Psoas muscle (tissue), 8 donors: ENCODE data around the gene LRP1-AS. TPM values are rescaled to one million over a fixed set of nuclear protein-coding genes. Genes with fewer than 3 reads are reported as not detected.
A peak's percentile ranks its signal among the peaks of the same experiment; 100 is the strongest.

Experiments used
- ATAC-seq, 4 donors: fragments of 200-7000 bp; cut with Tn5 transposase; one replicate each; pipeline ENCODE4 v1.9.1; 2020; ENCODE audit warnings: moderate library complexity in 3 of 4, mild to moderate bottlenecking in 2 of 4
- DNase-seq, 2 donors: peaks; one replicate each; pipeline ENCODE4 v3.0.0-alpha.2; 2020
- H3K27ac ChIP-seq: fragments of 200-600 bp; one replicate; pipeline ENCODE4 v1.8.0; 2022
- H3K27me3 ChIP-seq, 3 donors: fragments of 200-600 bp in 1 of 3; one replicate each; pipeline versions ENCODE4 v1.6.1 to v1.8.0; 2013 to 2022; ENCODE audit warnings: low read length in 2 of 3, mild to moderate bottlenecking in 2 of 3, moderate library complexity in 1 of 3; ENCODE audit not compliant: insufficient read depth in 3 of 3
- H3K36me3 ChIP-seq, 2 donors: fragments of 200-600 bp in 1 of 2; one replicate each; pipeline versions ENCODE4 v1.6.1 to v1.8.0; 2013 to 2022; ENCODE audit warnings: low read depth in 1 of 2, mild to moderate bottlenecking in 1 of 2, moderate library complexity in 1 of 2; ENCODE audit not compliant: insufficient read depth in 1 of 2
- H3K4me1 ChIP-seq: fragments of 200-600 bp; one replicate; pipeline ENCODE4 v1.8.0; 2022
- H3K4me3 ChIP-seq: fragments of 200-600 bp; one replicate; pipeline ENCODE4 v1.8.0; 2022; ENCODE audit warnings: mild to moderate bottlenecking
- H3K9me3 ChIP-seq: fragments of 200-600 bp; one replicate; pipeline ENCODE4 v1.8.0; 2022
- WGBS, 3 donors: extraction: QIAGEN DNeasy Blood & Tissue Kit; methylation state at CpG; one replicate each; pipeline versions ENCODE4 v1.1.6 to v1.1.7; 2013; 5-methylcytosine and 5-hydroxymethylcytosine counted together
- intact Hi-C, 2 donors: fragments of 100-400 bp; cut with DNase I; formaldehyde crosslinking; loops; one replicate each; pipeline versions ENCODE4 v1.11.0 to v1.14.2; 2022
- polyA plus RNA-seq, 3 donors: library from polyadenylated mRNA; stranded (reverse); fragments of 200-250 nt; gene quantifications; one replicate each; pipeline ENCODE4 v1.2.3, GENCODE V29; 2013
- total RNA-seq, 4 donors: library from RNA; stranded (reverse); fragmentation: NEBNext Ultra II Directional in 2 of 4; extraction: Animal tissue kit (Norgen Biotek cat#: 25700) in 2 of 4; gene quantifications; one replicate each; pipeline versions ENCODE4 v1.2.1 to v1.2.4, GENCODE V29; 2021 to 2023
- TF ChIP-seq, protein P1 (sequence below): fragments of 200-600 bp; IDR thresholded peaks from one replicate; pipeline ENCODE4 v1.8.0; 2022; ENCODE audit warnings: antibody characterized with exemption
- donor health status: healthy with polysubstance abuse.
- donor health status: DM: no; HTN: no; CAD: no; lungs with moderate emphysema.
- donor health status: Bipolar disorder and iron deficiency.
- donor health status: healthy.
- donor health status: DM: yes; HTN: yes; CAD: no.
- donor health status: DM: no; HTN: no; CAD: no.
- donor health status: DM: no; HTN: no; CAD: no.
- donor health status: DM: yes; HTN: yes; CAD: no.

LRP1-AS gene
- total and polyA plus RNA-seq, 7 donors: not detected

DNA sequence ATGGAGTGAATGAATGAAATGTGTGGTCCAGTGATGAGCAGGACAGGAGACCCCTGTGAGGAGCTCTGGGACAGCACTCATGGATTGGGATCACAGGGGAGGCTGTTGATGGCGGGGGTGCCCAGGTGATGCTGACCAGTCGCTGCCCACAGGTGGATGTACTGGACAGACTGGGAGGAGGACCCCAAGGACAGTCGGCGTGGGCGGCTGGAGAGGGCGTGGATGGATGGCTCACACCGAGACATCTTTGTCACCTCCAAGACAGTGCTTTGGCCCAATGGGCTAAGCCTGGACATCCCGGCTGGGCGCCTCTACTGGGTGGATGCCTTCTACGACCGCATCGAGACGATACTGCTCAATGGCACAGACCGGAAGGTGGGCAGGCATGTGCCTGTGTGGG, 13.3 kb upstream of the LRP1-AS start:
- Histone ChIP-seq H3K27ac (no peak overlapping the region), H3K36me3 (peaks cover 0 to 33% of the 10 kb centered on the region in 2 donors), H3K9me3 (no peaks in the 10 kb centered on the region), H3K27me3 (no peaks in the 10 kb centered on the region), H3K4me1 (no peaks in the 10 kb centered on the region), H3K4me3 (no peak overlapping the region)
- ATAC-seq (no peak), DNase-seq (no peak)
- WGBS, 3 donors: 92 to 95% (median 95%) methylated on average over 14 of the region's 14 CpGs
- TF ChIP-seq, protein P1, sequence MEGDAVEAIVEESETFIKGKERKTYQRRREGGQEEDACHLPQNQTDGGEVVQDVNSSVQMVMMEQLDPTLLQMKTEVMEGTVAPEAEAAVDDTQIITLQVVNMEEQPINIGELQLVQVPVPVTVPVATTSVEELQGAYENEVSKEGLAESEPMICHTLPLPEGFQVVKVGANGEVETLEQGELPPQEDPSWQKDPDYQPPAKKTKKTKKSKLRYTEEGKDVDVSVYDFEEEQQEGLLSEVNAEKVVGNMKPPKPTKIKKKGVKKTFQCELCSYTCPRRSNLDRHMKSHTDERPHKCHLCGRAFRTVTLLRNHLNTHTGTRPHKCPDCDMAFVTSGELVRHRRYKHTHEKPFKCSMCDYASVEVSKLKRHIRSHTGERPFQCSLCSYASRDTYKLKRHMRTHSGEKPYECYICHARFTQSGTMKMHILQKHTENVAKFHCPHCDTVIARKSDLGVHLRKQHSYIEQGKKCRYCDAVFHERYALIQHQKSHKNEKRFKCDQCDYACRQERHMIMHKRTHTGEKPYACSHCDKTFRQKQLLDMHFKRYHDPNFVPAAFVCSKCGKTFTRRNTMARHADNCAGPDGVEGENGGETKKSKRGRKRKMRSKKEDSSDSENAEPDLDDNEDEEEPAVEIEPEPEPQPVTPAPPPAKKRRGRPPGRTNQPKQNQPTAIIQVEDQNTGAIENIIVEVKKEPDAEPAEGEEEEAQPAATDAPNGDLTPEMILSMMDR: no peak
- intact Hi-C loops: no loop called here

DNA sequence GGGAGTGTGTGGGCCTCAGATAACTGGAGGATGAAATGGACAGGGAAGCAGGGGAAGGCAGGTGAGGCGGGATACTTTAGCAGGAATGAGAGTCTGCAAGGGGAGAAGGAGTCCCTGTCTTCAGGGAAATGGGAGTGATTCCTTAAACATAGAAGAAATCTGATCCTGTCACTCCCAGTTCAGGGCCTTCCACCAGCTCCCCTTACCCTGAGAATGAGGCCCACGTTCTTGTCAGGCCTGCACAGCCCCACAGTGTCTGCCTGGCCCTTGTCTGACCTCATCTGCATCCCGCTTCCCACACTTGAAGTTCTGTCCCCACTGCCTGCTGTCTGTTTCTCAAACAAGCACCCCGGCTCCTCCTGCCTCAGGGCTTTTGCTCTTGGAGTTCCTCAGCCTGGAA, 12.6 kb upstream of the LRP1-AS start:
- 80 to 88% (median 83%) methylated on average over 4 of the region's 4 CpGs for WGBS, 3 donors
- H3K27me3 ChIP-seq: no peaks in the 10 kb centered on the region
- ATAC-seq (no peak), DNase-seq (no peak)
- peaks cover 0 to 35% of the 10 kb centered on the region in 2 donors for H3K36me3 ChIP-seq
- no peaks in the 10 kb centered on the region for H3K9me3 ChIP-seq
- no peaks in the 10 kb centered on the region for H3K4me1 ChIP-seq
- no peak overlapping the region for H3K4me3 ChIP-seq
- no peak overlapping the region for H3K27ac ChIP-seq
- TF ChIP-seq, protein P1: no peak
- intact Hi-C loops: no loop called here

DNA sequence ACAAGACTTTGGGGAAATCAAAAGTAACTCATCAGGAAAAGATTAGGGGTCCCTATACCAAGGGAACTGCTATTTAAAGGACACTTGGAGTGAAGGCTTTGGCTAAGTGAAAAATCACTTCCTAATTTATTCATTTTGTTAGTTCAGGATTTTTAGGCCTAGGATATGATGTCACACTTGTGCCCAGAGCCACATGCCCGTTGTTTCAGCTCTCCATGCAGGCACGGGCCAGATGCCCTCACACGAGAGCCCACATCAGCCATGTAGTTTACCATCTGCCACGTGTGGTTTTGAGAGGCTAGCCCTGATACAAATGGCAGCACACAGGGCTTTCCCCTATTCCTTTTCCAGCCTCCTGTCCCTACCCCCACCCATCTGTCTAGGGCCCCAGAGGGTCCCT, 11.9 kb upstream of the LRP1-AS start:
- Histone ChIP-seq H3K27me3 (no peaks in the 10 kb centered on the region), H3K9me3 (no peaks in the 10 kb centered on the region), H3K27ac (no peak overlapping the region), H3K4me3 (no peak overlapping the region), H3K36me3 (peaks cover 0 to 42% of the 10 kb centered on the region in 2 donors), H3K4me1 (no peaks in the 10 kb centered on the region)
- ATAC-seq: no peak
- TF ChIP-seq, protein P1: no peak
- intact Hi-C loops: no loop called here
- DNase-seq: no peak
- WGBS, 3 donors: 58 to 67% (median 65%) methylated on average over 4 of the region's 4 CpGs

DNA sequence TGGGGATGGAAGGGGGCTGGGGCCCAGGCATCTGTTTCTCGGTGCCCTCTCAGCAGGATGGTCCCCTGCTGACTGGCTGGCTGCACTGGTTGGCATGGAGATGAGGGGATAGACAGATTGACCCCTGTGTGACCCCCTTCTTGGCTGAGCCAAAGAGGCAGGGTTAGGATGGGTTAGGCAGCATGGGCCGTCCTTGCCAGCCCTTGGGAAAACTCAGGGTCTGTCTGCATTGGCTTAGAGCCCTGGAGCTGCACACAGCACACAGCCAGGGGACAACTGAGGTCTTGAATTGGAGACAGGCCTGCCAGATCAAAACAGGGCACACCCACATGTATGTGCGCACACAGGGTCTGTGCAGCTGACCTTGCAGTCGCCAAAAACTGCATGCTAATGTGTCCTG, 11.2 kb upstream of the LRP1-AS start:
- intact Hi-C loops: no loop called here
- peaks cover 0 to 47% of the 10 kb centered on the region in 2 donors for H3K36me3 ChIP-seq
- H3K9me3 ChIP-seq: no peaks in the 10 kb centered on the region
- no peaks in the 10 kb centered on the region for H3K4me1 ChIP-seq
- H3K27ac ChIP-seq: no peak overlapping the region
- DNase-seq: no peak
- 57 to 66% (median 64%) methylated on average over 4 of the region's 4 CpGs for WGBS, 3 donors
- H3K27me3 ChIP-seq: no peaks in the 10 kb centered on the region
- peak in 2 of 4 donors; percentile 6 to 23 for ATAC-seq
- H3K4me3 ChIP-seq: no peak overlapping the region
- TF ChIP-seq, protein P1: no peak

DNA sequence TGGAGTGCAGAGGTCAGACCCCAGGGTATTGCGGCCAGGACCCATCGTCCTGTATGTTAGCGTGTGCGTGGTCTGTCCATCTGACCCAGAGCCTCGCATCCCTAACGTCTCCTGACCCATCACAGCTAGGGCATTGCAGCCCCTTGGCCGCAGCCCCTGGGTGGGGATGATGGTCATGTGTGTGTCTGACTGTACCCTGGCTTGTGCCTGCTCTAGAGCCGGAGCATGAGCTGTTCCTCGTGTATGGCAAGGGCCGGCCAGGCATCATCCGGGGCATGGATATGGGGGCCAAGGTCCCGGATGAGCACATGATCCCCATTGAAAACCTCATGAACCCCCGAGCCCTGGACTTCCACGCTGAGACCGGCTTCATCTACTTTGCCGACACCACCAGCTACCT, 10.8 kb upstream of the LRP1-AS start:
- no peak overlapping the region for H3K27ac ChIP-seq
- no peaks in the 10 kb centered on the region for H3K27me3 ChIP-seq
- H3K9me3 ChIP-seq: no peaks in the 10 kb centered on the region
- WGBS, 3 donors: 74 to 76% (median 76%) methylated on average over 16 of the region's 16 CpGs
- DNase-seq (no peak), ATAC-seq (no peak)
- no peaks in the 10 kb centered on the region for H3K4me1 ChIP-seq
- intact Hi-C loops: no loop called here
- H3K4me3 ChIP-seq: no peak overlapping the region
- peaks cover 0 to 47% of the 10 kb centered on the region in 2 donors for H3K36me3 ChIP-seq
- TF ChIP-seq, protein P1: no peak
